NOMO-1 treated with dmso at 0.1 percent for 144 hours (cell line): ENCODE results near the gene BCAS3.

Experiments
- DNase-seq: peaks from one replicate; lab custom pipeline; 2025; ENCODE audit not compliant: unreplicated experiment; lab: John Stamatoyannopoulos, UW

Gene BCAS3

GRCh38 chr17:61402978-61403800, 725.5 kb downstream of the BCAS3 start:
- DNase-seq = no peak

DNA sequence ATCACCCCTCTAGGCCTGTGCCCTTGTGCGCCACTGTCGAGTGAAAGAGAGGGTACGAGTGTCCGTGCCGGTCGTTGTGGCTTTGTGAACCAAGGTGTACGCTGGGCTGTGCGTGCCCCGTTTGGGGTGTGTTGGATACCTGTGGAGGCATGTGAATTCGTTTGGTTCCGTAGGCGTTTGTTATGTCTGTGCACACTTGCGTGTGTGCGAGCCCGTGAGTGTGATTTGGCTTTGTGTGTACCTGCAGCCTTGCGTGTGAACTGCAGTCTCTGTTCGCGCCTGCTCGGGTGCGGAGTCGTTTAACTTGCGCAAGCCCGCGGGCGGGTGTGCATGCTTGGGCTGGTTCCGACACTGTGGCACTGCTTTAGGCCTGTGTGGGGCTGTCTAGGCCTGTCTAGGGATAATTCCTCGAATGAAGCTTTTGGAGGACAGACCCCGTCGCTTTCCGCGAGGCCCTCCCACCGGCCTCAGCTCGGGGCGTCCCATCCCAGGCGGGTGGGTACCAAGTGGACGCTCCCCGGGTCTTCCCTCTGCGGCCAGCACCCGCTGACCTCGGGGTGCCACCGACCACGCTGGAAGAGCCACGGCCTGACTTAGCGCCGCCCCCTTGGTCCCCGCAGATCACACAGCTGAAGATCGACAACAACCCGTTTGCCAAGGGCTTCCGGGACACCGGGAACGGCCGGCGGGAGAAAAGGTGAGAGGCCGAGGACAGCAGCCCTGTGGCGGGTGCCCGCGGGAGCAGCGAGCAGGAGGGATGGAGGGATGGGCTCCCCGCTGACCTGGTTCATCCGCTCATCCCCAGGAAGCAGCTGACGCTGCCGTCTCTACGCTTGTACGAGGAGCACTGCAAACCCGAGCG, 726.4 kb downstream of the BCAS3 start:
- no peak for DNase-seq

- DNase-seq = no peak
Observed at GRCh38 chr17:61404663-61404912, 726.9 kb downstream of the BCAS3 start.

DNA sequence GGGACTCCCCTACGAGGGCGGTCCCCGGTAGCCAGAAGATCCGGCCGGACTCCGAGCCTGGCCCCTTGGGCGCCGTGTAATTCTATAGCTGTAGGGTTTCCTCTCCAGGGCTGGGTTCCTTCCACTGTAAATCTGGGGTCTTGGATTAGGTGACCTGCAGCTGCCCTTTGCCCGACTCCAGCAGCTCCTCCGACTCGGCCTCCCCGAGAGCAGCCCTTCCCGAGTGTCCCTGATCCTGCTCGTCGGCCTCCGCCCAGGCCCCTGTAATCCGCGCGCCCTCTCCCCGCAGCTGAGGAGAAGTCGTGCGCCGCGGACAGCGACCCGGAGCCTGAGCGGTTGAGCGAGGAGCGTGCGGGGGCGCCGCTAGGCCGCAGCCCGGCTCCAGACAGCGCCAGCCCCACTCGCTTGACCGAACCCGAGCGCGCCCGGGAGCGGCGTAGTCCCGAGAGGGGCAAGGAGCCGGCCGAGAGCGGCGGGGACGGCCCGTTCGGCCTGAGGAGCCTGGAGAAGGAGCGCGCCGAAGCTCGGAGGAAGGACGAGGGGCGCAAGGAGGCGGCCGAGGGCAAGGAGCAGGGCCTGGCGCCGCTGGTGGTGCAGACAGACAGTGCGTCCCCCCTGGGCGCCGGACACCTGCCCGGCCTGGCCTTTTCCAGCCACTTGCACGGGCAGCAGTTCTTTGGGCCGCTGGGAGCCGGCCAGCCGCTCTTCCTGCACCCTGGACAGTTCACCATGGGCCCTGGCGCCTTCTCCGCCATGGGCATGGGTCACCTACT, 727.4 kb downstream of the BCAS3 start:
- DNase-seq = no peak

- DNase-seq = no peak
Observed at GRCh38 chr17:61405686-61406536, 728.3 kb downstream of the BCAS3 start.

GRCh38 chr17:61406537-61406845, 728.8 kb downstream of the BCAS3 start:
- no peak for DNase-seq

GRCh38 chr17:61406971-61407911, 729.6 kb downstream of the BCAS3 start:
- no peak for DNase-seq

GRCh38 chr17:61408151-61409041, 730.7 kb downstream of the BCAS3 start:
- no peak for DNase-seq

- DNase-seq = no peak
Observed at GRCh38 chr17:61409301-61410112, 731.9 kb downstream of the BCAS3 start.

- peak; percentile 41 for DNase-seq
Observed at GRCh38 chr17:61410141-61411010, 732.7 kb downstream of the BCAS3 start.

DNA sequence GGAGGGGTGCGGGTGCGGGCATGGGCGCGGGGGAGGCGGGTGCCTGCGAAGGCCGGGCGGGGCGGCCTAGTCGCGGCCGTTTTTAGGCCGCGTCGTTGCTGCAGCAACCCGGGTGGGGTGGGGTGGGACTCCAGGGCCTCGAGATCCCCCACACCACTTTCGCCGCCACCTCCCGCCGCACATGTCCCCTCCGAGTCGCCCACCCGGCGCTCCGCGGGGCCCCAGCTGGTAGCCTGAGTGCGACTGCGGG, 733.3 kb downstream of the BCAS3 start:
- DNase-seq = no peak

DNA sequence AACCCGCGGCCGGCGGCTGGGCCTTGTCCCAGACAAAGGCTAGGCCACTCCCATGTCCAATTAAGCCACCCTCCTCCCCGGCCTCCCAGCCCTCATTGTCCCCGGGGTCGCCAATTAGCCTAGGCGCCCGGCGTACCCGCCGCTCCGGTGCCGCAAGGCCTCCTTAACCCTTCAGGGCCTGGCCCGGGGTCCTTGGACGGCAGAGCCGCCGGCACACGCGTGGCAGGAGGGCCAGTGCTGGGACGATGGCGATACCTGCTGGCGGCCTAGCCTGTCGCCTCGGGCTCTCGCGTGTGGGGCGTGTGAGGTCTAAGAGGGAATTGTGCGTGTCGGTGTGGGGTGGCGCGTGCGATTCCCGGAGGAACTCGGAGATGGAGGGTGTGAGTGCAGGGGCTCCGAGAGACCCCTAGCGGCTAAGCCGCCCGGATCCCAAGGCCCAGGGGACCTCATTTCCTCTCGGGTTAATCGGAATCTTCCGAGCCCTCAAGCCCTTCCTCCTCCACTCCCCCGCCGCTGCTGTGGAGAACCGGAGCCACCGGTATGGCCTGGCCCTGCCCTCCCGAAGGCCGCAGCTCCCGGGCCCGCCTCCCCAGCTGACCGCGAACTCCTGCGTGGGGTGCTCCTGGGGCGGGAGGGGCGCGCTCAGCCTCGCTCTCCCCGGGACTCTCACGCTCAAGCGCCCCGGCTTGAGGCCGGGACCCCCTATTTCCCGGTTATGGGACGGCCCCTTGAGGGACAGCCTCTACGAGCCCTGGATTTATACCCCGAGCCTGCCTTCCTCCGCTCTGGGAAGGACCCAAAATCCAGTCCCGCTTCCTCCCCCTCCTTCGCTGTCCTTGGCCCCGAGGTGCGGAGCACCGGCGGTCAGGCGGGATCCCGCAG, 733.9 kb downstream of the BCAS3 start:
- peak; percentile 54 for DNase-seq

DNA sequence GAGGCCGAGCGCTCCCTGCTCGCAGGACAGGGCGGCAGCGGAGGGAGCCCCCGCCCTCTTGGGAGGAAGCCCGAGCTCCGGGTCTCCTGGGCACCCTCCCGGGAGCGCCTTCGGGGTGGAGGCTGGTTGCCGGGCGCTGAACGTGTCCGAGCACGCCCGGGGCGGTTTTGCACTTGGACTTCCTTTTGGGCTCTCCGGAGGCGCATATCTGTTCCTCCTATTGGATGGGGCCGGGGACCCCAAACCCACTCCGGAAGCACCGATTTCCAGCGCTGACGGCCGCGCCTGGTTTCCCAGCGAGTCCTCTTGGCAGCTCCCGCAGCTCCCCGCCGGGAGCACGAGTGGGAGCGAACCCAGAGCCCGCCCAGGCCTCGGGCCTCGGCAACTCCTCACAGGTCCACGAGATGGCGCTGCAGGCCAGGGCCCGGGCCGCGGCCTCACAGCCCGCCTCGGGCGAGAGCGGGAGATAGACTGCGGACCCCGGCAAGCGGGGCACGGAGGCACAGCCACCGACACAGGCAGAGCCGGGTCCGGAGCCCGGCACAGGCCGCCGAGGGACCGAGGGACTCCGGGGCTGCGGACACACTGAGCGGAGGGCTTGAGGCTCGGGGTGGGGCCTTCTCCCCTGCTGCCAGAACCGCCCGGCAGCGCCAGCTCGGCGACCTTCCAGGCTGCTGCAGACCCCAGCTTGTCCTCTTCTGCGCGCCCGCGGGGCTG, 734.6 kb downstream of the BCAS3 start:
- DNase-seq = peak; percentile 79

- DNase-seq = no peak
Observed at GRCh38 chr17:61412860-61413660, 735.4 kb downstream of the BCAS3 start.

- no peak for DNase-seq
Observed at GRCh38 chr17:61413661-61414126, 736.0 kb downstream of the BCAS3 start.
